ENCODE results near the gene EPX. TPM values are rescaled to one million over a fixed set of nuclear protein-coding genes. Genes with fewer than 3 reads are reported as not detected.

Gene EPX
- total RNA-seq, 1 experiment from 2014 or later = not detected

DNA sequence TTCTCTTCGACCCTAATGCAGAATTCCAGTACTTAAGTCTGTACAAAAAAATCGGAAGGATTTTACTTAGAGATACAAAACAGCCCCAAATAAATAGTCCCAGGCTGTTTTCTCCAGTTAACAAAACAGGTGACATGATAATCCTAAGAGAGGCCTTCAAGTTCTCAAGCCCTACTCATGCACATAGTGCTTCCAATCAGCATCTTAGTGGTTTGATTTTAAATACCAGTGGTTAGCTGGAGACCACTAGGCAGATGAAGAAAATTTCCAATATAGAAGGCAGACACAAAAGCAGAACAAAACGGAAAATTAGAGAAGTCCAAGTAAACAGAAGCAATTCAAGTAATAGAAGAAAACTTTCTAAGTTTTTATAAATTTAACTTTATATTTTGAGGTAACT, 31.0 kb upstream of the EPX start:
- TF ChIP-seq, protein P1, sequence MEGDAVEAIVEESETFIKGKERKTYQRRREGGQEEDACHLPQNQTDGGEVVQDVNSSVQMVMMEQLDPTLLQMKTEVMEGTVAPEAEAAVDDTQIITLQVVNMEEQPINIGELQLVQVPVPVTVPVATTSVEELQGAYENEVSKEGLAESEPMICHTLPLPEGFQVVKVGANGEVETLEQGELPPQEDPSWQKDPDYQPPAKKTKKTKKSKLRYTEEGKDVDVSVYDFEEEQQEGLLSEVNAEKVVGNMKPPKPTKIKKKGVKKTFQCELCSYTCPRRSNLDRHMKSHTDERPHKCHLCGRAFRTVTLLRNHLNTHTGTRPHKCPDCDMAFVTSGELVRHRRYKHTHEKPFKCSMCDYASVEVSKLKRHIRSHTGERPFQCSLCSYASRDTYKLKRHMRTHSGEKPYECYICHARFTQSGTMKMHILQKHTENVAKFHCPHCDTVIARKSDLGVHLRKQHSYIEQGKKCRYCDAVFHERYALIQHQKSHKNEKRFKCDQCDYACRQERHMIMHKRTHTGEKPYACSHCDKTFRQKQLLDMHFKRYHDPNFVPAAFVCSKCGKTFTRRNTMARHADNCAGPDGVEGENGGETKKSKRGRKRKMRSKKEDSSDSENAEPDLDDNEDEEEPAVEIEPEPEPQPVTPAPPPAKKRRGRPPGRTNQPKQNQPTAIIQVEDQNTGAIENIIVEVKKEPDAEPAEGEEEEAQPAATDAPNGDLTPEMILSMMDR (conservative IDR thresholded peaks at IDR 0.05) = no peak
- H3K27me3 Mint-ChIP-seq (ENCODE audit: low read depth) = peaks cover 73% of the 10 kb centered on the region

More for the DNA sequence above, 31.0 kb upstream of the EPX start:
- Histone ChIP-seq H3T11ph (ENCODE audit: low read length) (no peak overlapping the region), H2BK12ac (ENCODE audit: insufficient read length, low read depth, low read length) (no peak overlapping the region), H3K27ac (ENCODE audit: insufficient read length, low read depth, low read length) (no peak overlapping the region), H4K5ac (ENCODE audit: insufficient read length, low read depth, low read length) (no peak overlapping the region), H2BK20ac (ENCODE audit: low read depth, low read length, poor library complexity, severe bottlenecking) (no peak overlapping the region), H3K79me1 (ENCODE audit: insufficient read depth, low read depth, low read length, poor library complexity, severe bottlenecking) (no peaks in the 10 kb centered on the region), H2BK120ac (ENCODE audit: low read depth, low read length, poor library complexity, severe bottlenecking) (no peak overlapping the region), H3K4me2 (ENCODE audit: insufficient read depth, insufficient read length, low read length) (no peak overlapping the region), H2BK15ac (ENCODE audit: low read depth, low read length) (no peak overlapping the region), H3K18ac (ENCODE audit: insufficient read length, low read depth, low read length) (no peak overlapping the region), H4K91ac (ENCODE audit: insufficient read length, low read depth, low read length) (no peak overlapping the region), H3K4me1 (ENCODE audit: insufficient read depth, low read length) (no peaks in the 10 kb centered on the region; the same call in 1 of the 2 replicates), H3K4ac (ENCODE audit: low read depth, low read length) (no peak overlapping the region), H3K9me3 (ENCODE audit: control insufficient read depth, low read depth, low read length) (no peaks in the 10 kb centered on the region), H3K23ac (ENCODE audit: insufficient read length, low read depth, low read length) (no peak overlapping the region), H4K8ac (replicated peaks; ENCODE audit: insufficient read length, low read depth, low read length) (no peak overlapping the region), H3K79me2 (ENCODE audit: insufficient read depth, low read length) (no peaks in the 10 kb centered on the region), H3K14ac (ENCODE audit: insufficient read depth, low read length) (no peak overlapping the region), H3K9ac (ENCODE audit: extremely low read depth, insufficient read length, low read length) (no peak overlapping the region), H2AK5ac (ENCODE audit: insufficient read length, low read length) (no peak overlapping the region), H2AFZ (ENCODE audit: low read length) (no peak overlapping the region), H2BK5ac (ENCODE audit: insufficient read length, low read length) (no peak overlapping the region), H3K27me3 (ENCODE audit: insufficient read depth, low read length) (no peaks in the 10 kb centered on the region), H4K20me1 (ENCODE audit: control insufficient read depth, insufficient read depth, insufficient read length) (no peaks in the 10 kb centered on the region), H3K56ac (ENCODE audit: insufficient read length, low read depth, low read length) (no peak overlapping the region), H3K23me2 (ENCODE audit: insufficient read length, low read depth, low read length, poor library complexity, severe bottlenecking) (peaks cover 10% of the 10 kb centered on the region)
- Mint-ChIP-seq H3K4me3 (no peak overlapping the region), H3K4me1 (peaks cover 6 to 7% of the 10 kb centered on the region in 2 experiments), H3K36me3 (ENCODE audit: insufficient read depth in 1 of 3, low read depth in 3 of 3) (no peaks in the 10 kb centered on the region; a peak in 1 of 7 replicates), H3K9me3 (no peaks in the 10 kb centered on the region), H3K27ac (no peak overlapping the region)
- WGBS (ENCODE audit: extremely low coverage, insufficient read length, low lambda C conversion rate) = no CpG with 5 or more reads among the region's 3 CpGs
- DNase-seq = no peak

Measured in H9 (cell line).